HepG2 (cell line): ENCODE data around the gene TANGO6. TPM values are rescaled to one million over a fixed set of nuclear protein-coding genes. Genes with fewer than 3 reads are reported as not detected.

ENCODE experiments used
- AKAP8 ChIP-seq: sonication (generic); formaldehyde crosslinking; IDR thresholded peaks from 2 replicates; pipeline ENCODE4 v1.5.1; 2020; ENCODE audit warnings: mild to moderate bottlenecking, missing genetic modification reagents
- EP300 ChIP-seq, 3 experiments: sonication (generic) in 1 of 3; formaldehyde crosslinking in 1 of 3; IDR thresholded peaks; 2 replicates each; pipeline versions ENCODE4 v1.5.1 to v1.6.1; 2011 to 2020; ENCODE audit warnings: low read depth in 2 of 3, low read length in 2 of 3, borderline replicate concordance in 1 of 3, improper control_type of control experiment in 1 of 3, mild to moderate bottlenecking in 1 of 3, missing genetic modification reagents in 1 of 3, moderate library complexity in 1 of 3
- KDM6A ChIP-seq: IDR thresholded peaks from 2 replicates; pipeline ENCODE4 v1.6.1; 2016; ENCODE audit warnings: low read depth
- KLF12 ChIP-seq: sonication (generic); formaldehyde crosslinking; IDR thresholded peaks from 2 replicates; pipeline ENCODE4 v1.4.0; 2020; ENCODE audit warnings: missing genetic modification reagents, borderline replicate concordance
- MAFF ChIP-seq: IDR thresholded peaks from 2 replicates; pipeline ENCODE4 v1.6.1; 2011; ENCODE audit warnings: low read depth, low read length, improper control_type of control experiment
- NR2F1 ChIP-seq, 2 experiments: fragments of 450-650 bp in 1 of 2; formaldehyde crosslinking in 1 of 2; IDR thresholded peaks; 2 replicates each; pipeline versions ENCODE4 v1.5.0 to v1.6.1; 2016 to 2020; ENCODE audit warnings: mild to moderate bottlenecking in 1 of 2, missing compliant biosample characterization in 1 of 2, missing genetic modification reagents in 1 of 2, moderate library complexity in 1 of 2
- NR3C1 ChIP-seq: sonication (generic); formaldehyde crosslinking; IDR thresholded peaks from 2 replicates; pipeline ENCODE4 v1.4.0; 2020; ENCODE audit warnings: missing genetic modification reagents
- PPARG ChIP-seq: conservative IDR thresholded peaks from 2 replicates; pipeline ENCODE4 v1.6.1; 2016; ENCODE audit warnings: missing biosample characterization, missing genetic modification reagents
- SIN3B ChIP-seq: fragments of 150-350 bp; IDR thresholded peaks from 2 replicates; pipeline ENCODE4 v1.6.1; 2014; ENCODE audit warnings: low read length
- ZFP62 ChIP-seq: sonication (generic); formaldehyde crosslinking; IDR thresholded peaks from 2 replicates; pipeline ENCODE4 v1.4.0; 2020; ENCODE audit warnings: missing genetic modification reagents
- ZNF3 ChIP-seq: IDR thresholded peaks from 2 replicates; pipeline ENCODE4 v1.7.0; 2017; ENCODE audit warnings: inconsistent platforms
- ZNF484 ChIP-seq: sonication (generic); formaldehyde crosslinking; IDR thresholded peaks from 2 replicates; pipeline ENCODE4 v1.5.1; 2020; ENCODE audit warnings: mild to moderate bottlenecking, low read depth, missing genetic modification reagents, borderline replicate concordance
- ZNF556 ChIP-seq: sonication (generic); formaldehyde crosslinking; IDR thresholded peaks from 2 replicates; pipeline ENCODE4 v1.4.0; 2020; ENCODE audit warnings: mild to moderate bottlenecking, missing genetic modification reagents, borderline replicate concordance
- ZNF557 ChIP-seq: sonication (generic); formaldehyde crosslinking; IDR thresholded peaks from 2 replicates; pipeline ENCODE4 v1.4.0; 2020; ENCODE audit warnings: missing genetic modification reagents
- ZNF768 ChIP-seq: sonication (generic); formaldehyde crosslinking; IDR thresholded peaks from 2 replicates; pipeline ENCODE4 v1.4.0; 2020; ENCODE audit warnings: missing genetic modification reagents
- polyA plus RNA-seq, 8 experiments: library from polyadenylated mRNA; depleted of rRNA in 3 of 8; stranded (reverse) in 7 of 8; unstranded in 1 of 8; fragments of >200 nt; fragmentation: Illumina TruSeq in 4 of 8; extraction: Trizol in 4 of 8; gene quantifications; 2 replicates each; pipeline versions ENCODE4 v1.2.1 to v1.2.3, GENCODE V29; 2011 to 2016; ENCODE audit warnings: low read depth in 4 of 8, missing spikeins in 1 of 8, mixed read lengths in 1 of 8; ENCODE audit not compliant: insufficient read depth in 1 of 8
- total RNA-seq, 5 experiments: library from RNA; depleted of rRNA; stranded (reverse); fragments of >200 nt; fragmentation: Illumina TruSeq; extraction: Trizol; gene quantifications; 2 replicates each; pipeline ENCODE4 v1.2.3, GENCODE V29; 2016; ENCODE audit warnings: low read depth in 1 of 5
- TF ChIP-seq, protein P1 (sequence below): sonication (generic); formaldehyde crosslinking; IDR thresholded peaks from 2 replicates; pipeline ENCODE4 v1.4.0; 2020; ENCODE audit warnings: mild to moderate bottlenecking, missing genetic modification reagents
- TF ChIP-seq, protein P2 (sequence below): IDR thresholded peaks from 2 replicates; pipeline ENCODE4 v1.4.0; 2020; ENCODE audit warnings: mild to moderate bottlenecking, missing genetic modification reagents
- TF ChIP-seq, protein P3 (sequence below): sonication (generic); formaldehyde crosslinking; IDR thresholded peaks from 2 replicates; pipeline ENCODE4 v1.5.1; 2020; ENCODE audit warnings: mild to moderate bottlenecking, missing genetic modification reagents, borderline replicate concordance
- TF ChIP-seq, protein P4 (sequence below): sonication (generic); formaldehyde crosslinking; IDR thresholded peaks from 2 replicates; pipeline ENCODE4 v1.5.0; 2020; ENCODE audit warnings: missing genetic modification reagents

The TANGO6 gene
- total and polyA plus RNA-seq, 2 of the 13 experiments (the other 11 are each of a cell fraction or from before 2014, with no cell fraction given), result 7.2 to 13.3 TPM

DNA sequence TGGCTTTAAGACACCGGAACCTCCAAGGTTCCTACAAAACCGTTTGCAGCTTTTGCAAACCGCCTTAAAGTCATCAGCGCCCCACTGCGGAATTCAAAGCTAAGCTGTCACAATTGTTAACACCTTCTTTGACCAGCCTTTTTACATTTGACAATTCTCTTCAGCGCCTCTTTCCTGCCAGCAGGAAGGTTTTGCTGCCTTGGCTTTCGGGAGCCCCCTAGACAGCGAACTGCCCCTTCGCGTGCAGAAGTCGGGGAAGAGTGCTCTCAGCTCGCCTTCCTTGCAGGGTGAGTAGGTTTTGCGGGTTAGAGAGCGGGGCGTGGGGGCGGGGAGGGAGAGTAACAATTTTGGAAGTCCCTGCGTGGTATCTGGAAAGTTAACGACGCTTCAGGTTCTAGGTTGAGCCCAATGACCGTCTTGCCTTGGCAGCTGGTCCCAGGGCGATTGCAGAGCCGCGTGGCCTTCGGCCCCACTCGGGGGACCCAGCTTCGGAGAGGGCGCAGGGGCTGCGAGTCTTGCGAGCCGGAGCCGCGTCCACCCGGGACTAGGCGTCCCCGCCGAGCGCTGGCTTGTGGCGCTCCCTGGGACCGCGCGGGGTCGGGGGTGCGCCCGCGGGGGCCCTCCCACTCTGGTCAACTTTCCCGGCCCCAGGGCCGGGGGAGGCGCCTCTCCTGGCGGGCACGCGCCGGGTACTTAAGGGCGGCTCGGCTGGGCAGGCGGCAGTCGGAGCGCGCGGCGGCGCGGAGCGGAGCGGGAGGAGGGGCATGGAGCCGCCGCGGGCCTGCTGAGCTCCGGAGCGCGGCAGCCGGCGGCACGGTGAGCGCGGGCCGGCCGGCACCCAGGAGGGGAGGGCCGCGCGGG is 262.4 kb downstream of the TANGO6 start, which contains the start of gene HAS3 (continued):
- TF ChIP-seq, protein P1, sequence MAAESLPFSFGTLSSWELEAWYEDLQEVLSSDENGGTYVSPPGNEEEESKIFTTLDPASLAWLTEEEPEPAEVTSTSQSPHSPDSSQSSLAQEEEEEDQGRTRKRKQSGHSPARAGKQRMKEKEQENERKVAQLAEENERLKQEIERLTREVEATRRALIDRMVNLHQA (CRISPR knock-in tag), result no peak
- TF ChIP-seq EP300 (IDR thresholded peaks at IDR 0.05; ENCODE audit: low read depth in 2 of 2, low read length in 2 of 2) (no peak), EP300 (CRISPR knock-in tag; IDR thresholded peaks at IDR 0.05; ENCODE audit: borderline replicate concordance) (no peak), ZNF768 (CRISPR knock-in tag) (no peak; the same call in 1 of the 2 replicates), MAFF (no peak), ZNF484 (CRISPR knock-in tag) (no peak), PPARG (CRISPR knock-in tag) (no peak), ZNF3 (no peak), ZFP62 (CRISPR knock-in tag) (no peak), KLF12 (no peak), KDM6A (CRISPR knock-in tag) (no peak), ZNF556 (CRISPR knock-in tag) (no peak), NR2F1 (CRISPR knock-in tag; IDR thresholded peaks at IDR 0.05) (no peak), AKAP8 (CRISPR knock-in tag) (no peak), ZNF557 (CRISPR knock-in tag) (no peak), SIN3B (no peak), NR3C1 (CRISPR knock-in tag) (no peak)
- TF ChIP-seq, protein P2, sequence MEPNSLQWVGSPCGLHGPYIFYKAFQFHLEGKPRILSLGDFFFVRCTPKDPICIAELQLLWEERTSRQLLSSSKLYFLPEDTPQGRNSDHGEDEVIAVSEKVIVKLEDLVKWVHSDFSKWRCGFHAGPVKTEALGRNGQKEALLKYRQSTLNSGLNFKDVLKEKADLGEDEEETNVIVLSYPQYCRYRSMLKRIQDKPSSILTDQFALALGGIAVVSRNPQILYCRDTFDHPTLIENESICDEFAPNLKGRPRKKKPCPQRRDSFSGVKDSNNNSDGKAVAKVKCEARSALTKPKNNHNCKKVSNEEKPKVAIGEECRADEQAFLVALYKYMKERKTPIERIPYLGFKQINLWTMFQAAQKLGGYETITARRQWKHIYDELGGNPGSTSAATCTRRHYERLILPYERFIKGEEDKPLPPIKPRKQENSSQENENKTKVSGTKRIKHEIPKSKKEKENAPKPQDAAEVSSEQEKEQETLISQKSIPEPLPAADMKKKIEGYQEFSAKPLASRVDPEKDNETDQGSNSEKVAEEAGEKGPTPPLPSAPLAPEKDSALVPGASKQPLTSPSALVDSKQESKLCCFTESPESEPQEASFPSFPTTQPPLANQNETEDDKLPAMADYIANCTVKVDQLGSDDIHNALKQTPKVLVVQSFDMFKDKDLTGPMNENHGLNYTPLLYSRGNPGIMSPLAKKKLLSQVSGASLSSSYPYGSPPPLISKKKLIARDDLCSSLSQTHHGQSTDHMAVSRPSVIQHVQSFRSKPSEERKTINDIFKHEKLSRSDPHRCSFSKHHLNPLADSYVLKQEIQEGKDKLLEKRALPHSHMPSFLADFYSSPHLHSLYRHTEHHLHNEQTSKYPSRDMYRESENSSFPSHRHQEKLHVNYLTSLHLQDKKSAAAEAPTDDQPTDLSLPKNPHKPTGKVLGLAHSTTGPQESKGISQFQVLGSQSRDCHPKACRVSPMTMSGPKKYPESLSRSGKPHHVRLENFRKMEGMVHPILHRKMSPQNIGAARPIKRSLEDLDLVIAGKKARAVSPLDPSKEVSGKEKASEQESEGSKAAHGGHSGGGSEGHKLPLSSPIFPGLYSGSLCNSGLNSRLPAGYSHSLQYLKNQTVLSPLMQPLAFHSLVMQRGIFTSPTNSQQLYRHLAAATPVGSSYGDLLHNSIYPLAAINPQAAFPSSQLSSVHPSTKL (CRISPR knock-in tag), result no peak
- TF ChIP-seq, protein P3, sequence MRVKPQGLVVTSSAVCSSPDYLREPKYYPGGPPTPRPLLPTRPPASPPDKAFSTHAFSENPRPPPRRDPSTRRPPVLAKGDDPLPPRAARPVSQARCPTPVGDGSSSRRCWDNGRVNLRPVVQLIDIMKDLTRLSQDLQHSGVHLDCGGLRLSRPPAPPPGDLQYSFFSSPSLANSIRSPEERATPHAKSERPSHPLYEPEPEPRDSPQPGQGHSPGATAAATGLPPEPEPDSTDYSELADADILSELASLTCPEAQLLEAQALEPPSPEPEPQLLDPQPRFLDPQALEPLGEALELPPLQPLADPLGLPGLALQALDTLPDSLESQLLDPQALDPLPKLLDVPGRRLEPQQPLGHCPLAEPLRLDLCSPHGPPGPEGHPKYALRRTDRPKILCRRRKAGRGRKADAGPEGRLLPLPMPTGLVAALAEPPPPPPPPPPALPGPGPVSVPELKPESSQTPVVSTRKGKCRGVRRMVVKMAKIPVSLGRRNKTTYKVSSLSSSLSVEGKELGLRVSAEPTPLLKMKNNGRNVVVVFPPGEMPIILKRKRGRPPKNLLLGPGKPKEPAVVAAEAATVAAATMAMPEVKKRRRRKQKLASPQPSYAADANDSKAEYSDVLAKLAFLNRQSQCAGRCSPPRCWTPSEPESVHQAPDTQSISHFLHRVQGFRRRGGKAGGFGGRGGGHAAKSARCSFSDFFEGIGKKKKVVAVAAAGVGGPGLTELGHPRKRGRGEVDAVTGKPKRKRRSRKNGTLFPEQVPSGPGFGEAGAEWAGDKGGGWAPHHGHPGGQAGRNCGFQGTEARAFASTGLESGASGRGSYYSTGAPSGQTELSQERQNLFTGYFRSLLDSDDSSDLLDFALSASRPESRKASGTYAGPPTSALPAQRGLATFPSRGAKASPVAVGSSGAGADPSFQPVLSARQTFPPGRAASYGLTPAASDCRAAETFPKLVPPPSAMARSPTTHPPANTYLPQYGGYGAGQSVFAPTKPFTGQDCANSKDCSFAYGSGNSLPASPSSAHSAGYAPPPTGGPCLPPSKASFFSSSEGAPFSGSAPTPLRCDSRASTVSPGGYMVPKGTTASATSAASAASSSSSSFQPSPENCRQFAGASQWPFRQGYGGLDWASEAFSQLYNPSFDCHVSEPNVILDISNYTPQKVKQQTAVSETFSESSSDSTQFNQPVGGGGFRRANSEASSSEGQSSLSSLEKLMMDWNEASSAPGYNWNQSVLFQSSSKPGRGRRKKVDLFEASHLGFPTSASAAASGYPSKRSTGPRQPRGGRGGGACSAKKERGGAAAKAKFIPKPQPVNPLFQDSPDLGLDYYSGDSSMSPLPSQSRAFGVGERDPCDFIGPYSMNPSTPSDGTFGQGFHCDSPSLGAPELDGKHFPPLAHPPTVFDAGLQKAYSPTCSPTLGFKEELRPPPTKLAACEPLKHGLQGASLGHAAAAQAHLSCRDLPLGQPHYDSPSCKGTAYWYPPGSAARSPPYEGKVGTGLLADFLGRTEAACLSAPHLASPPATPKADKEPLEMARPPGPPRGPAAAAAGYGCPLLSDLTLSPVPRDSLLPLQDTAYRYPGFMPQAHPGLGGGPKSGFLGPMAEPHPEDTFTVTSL (CRISPR knock-in tag), result no peak
- TF ChIP-seq, protein P4, sequence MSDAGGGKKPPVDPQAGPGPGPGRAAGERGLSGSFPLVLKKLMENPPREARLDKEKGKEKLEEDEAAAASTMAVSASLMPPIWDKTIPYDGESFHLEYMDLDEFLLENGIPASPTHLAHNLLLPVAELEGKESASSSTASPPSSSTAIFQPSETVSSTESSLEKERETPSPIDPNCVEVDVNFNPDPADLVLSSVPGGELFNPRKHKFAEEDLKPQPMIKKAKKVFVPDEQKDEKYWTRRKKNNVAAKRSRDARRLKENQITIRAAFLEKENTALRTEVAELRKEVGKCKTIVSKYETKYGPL (CRISPR knock-in tag), result no peak
